ENCODE results near the gene ARL14EPL. TPM values are rescaled to one million over a fixed set of nuclear protein-coding genes. Genes with fewer than 3 reads are reported as not detected.

Gene ARL14EPL
- total RNA-seq = 0.29 TPM in 1 of 2 replicates, not detected in the other

DNA sequence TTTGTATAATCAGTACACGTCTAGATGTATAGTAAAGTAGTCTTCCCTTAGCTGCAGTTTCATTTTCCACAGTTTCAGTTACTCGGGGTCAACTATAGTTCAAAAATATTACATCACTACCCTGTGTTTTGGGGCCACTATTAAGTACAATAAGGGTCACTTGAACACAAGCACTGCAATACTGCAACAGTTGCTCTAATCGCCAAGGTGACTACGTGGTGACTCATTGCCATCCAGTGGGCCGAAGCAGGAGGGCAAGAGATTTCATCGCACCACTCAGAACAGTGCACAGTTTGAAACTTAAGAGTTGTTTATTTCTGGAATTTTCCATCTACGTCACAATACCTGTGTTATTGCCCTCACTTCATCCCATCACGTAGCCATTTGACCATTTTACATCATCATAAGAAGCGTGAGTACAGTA, at the start of gene ARL14EPL:
Gene ARL14EPL, plus strand, starts transcription at position 379 of the 424 bp plus-strand sequence. CDS start 18,994 bp downstream, outside the sequence.

DNA sequence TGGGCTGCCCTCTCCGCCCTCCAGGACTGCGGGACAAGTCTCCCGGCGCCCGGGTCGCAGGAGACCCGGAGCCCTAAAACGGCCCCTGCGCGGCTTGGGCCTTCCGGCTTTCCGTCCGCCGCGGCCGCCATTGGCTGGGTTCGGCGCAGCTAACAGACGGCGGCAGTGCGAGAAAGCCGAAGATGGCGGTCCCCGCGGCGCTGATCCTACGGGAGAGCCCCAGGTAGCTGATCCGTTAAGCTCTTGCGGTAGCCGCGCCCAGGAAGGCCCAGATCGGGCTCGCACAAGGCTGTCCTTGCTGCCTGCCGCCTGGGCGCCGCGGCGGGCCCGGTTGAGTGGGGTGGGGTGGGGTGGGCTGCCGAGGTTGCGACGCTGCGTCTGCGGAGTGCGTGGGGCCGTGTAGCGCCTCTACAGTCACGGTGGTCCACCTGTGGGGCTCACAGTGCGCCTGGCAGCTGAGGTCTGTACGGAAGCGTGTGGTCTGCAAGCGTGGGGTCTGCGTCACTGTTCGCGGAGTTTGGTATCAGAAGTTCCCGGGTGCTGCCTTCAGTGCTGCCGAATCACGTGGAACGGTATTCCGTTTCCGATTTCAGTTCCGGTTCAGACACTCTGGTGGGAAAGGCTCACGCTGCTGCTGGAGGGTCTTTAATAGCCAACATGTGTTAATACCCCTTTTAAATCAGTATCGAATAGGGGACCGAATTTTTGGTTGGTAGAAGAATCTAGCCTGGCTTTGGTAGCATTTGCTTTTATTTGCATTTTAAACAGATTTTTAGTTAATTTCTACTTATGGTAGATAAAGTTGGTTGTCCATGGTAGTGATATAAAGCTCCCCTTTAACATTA, 52.8 kb downstream of the ARL14EPL start, which contains the start of gene COMMD10:
Gene COMMD10, plus strand, starts transcription at position 155 of the 845 bp plus-strand sequence.

Other genes starting within 250 kb of the ARL14EPL start
- 1.7 and 4.6 TPM in 2 replicates for gene CDO1, start 215.8 kb upstream of the ARL14EPL start, total RNA-seq
- gene ATG12, start 190.9 kb upstream of the ARL14EPL start, total RNA-seq = 39.2 and 40.4 TPM in 2 replicates
- gene AP3S1, start 190.5 kb upstream of the ARL14EPL start, total RNA-seq = 332 and 345 TPM in 2 replicates
- 0.35 TPM in 1 of 2 replicates, not detected in the other for gene LVRN, start 70.0 kb upstream of the ARL14EPL start, total RNA-seq
- 26.5 and 27.1 TPM in 2 replicates for gene COMMD10, start 52.6 kb downstream of the ARL14EPL start, total RNA-seq